Measurements from ENCODE around the gene POLR3F.
"Not testable (repeated sequence)": the region's sequence is repeated elsewhere in the genome, so short reads cannot be mapped to it uniquely, and the experiment has no call there.

The POLR3F gene

GRCh38 chr20:18506744-18507143 is 39.6 kb downstream of the POLR3F start:
- H3K27ac ChIP-seq, result peak overlapping the region; percentile 96
- TF ChIP-seq CTCF (IDR thresholded peaks at IDR 0.05), result no peak
- no peak for TF ChIP-seq ZFX (IDR thresholded peaks at IDR 0.05; ENCODE audit: borderline replicate concordance)

- peak within 1 kb of the TSS; percentile 96 for H3K27ac ChIP-seq
- TF ChIP-seq CTCF (IDR thresholded peaks at IDR 0.05), result no peak
- TF ChIP-seq ZFX (IDR thresholded peaks at IDR 0.05; ENCODE audit: borderline replicate concordance), result no peak
Measured at GRCh38 chr20:18507218-18508191, 40.3 kb downstream of the POLR3F start, which contains the start of gene SEC23B. Gene SEC23B, plus strand, starts transcription at chr20:18507940. Its CDS starts 2,896 bp downstream, at chr20:18510836.

GRCh38 chr20:18511571-18511970 is 44.4 kb downstream of the POLR3F start:
- no peak for TF ChIP-seq ZFX (IDR thresholded peaks at IDR 0.05; ENCODE audit: borderline replicate concordance)
- TF ChIP-seq CTCF (IDR thresholded peaks at IDR 0.05), result no peak
- H3K27ac ChIP-seq, result no peak overlapping the region

- no peak for TF ChIP-seq ZFX (IDR thresholded peaks at IDR 0.05; ENCODE audit: borderline replicate concordance)
- no peak for TF ChIP-seq CTCF (IDR thresholded peaks at IDR 0.05)
- no peak overlapping the region for H3K27ac ChIP-seq
Measured at GRCh38 chr20:18513208-18513607, 46.0 kb downstream of the POLR3F start.

GRCh38 chr20:18514127-18514526 is 46.9 kb downstream of the POLR3F start:
- TF ChIP-seq ZFX (IDR thresholded peaks at IDR 0.05; ENCODE audit: borderline replicate concordance), result no peak
- TF ChIP-seq CTCF (IDR thresholded peaks at IDR 0.05), result no peak
- no peak overlapping the region for H3K27ac ChIP-seq

GRCh38 chr20:18515973-18516372 is 48.8 kb downstream of the POLR3F start:
- no peak overlapping the region for H3K27ac ChIP-seq
- TF ChIP-seq CTCF (IDR thresholded peaks at IDR 0.05) (no peak), ZFX (IDR thresholded peaks at IDR 0.05; ENCODE audit: borderline replicate concordance) (no peak)

- not testable (repeated sequence) for H3K27ac ChIP-seq
Measured at GRCh38 chr20:18522066-18522465, 54.9 kb downstream of the POLR3F start.
